Neural progenitor cell (in vitro differentiated cells): ENCODE measurements around the gene FASTKD3. TPM values are rescaled to one million over a fixed set of nuclear protein-coding genes. Genes with fewer than 3 reads are reported as not detected.

Source experiments
- DNase-seq: peaks from one replicate; pipeline ENCODE4 v3.0.0-alpha.2; 2016; ENCODE audit warnings: low spot score
- H2AFZ ChIP-seq: fragments of 200-600 bp; sonication (generic); replicated peaks from 2 replicates; pipeline ENCODE4 v1.6.1; 2016; ENCODE audit warnings: antibody characterized with exemption
- H3F3A ChIP-seq: fragments of 200-600 bp; sonication (generic); 2 replicates; pipeline ENCODE4 v1.6.1; 2016; ENCODE audit warnings: antibody characterized with exemption, low read depth
- H3K27ac ChIP-seq: fragments of 200-600 bp; sonication (generic); 2 replicates; pipeline ENCODE4 v1.5.1; 2016; ENCODE audit warnings: mild to moderate bottlenecking
- H3K27me3 ChIP-seq: fragments of 200-600 bp; sonication (generic); 2 replicates; pipeline ENCODE4 v1.6.1; 2016; ENCODE audit warnings: mild to moderate bottlenecking, moderate library complexity
- H3K36me3 ChIP-seq: fragments of 200-600 bp; sonication (generic); 2 replicates; pipeline ENCODE4 v1.5.1; 2016
- H3K4me1 ChIP-seq: fragments of 200-600 bp; sonication (generic); 2 replicates; pipeline ENCODE4 v1.6.1; 2016; ENCODE audit warnings: mixed run types
- H3K4me2 ChIP-seq: fragments of 200-600 bp; sonication (generic); 2 replicates; pipeline ENCODE4 v1.6.1; 2016
- H3K4me3 ChIP-seq: fragments of 200-600 bp; sonication (generic); 2 replicates; pipeline ENCODE4 v1.5.1; 2016
- H3K79me2 ChIP-seq: fragments of 200-600 bp; sonication (generic); 2 replicates; pipeline ENCODE4 v1.6.1; 2016; ENCODE audit warnings: low read depth
- H3K9ac ChIP-seq: fragments of 200-600 bp; sonication (generic); 2 replicates; pipeline ENCODE4 v1.6.1; 2016
- H3K9me3 ChIP-seq: fragments of 200-600 bp; sonication (generic); 2 replicates; pipeline ENCODE4 v1.5.1; 2016; ENCODE audit warnings: low read depth
- H4K20me1 ChIP-seq: fragments of 200-600 bp; sonication (generic); 2 replicates; pipeline ENCODE4 v1.6.1; 2016; ENCODE audit warnings: low read depth
- H3K27ac Mint-ChIP-seq: 3 replicates; pipeline ENCODE4 v1.8.0; 2021; ENCODE audit warnings: mixed read lengths
- H3K27me3 Mint-ChIP-seq: 2 replicates; pipeline ENCODE4 v1.8.0; 2022; ENCODE audit warnings: low read depth, mild to moderate bottlenecking, inconsistent platforms, moderate library complexity, mixed read lengths; ENCODE audit not compliant: insufficient read depth
- H3K36me3 Mint-ChIP-seq: 3 replicates; pipeline ENCODE4 v1.8.0; 2021; ENCODE audit warnings: mixed read lengths
- H3K4me1 Mint-ChIP-seq: 3 replicates; pipeline ENCODE4 v1.8.0; 2021; ENCODE audit warnings: mixed read lengths
- H3K4me3 Mint-ChIP-seq: 3 replicates; pipeline ENCODE4 v1.8.0; 2021; ENCODE audit warnings: mild to moderate bottlenecking, moderate library complexity, mixed read lengths
- H3K9me3 Mint-ChIP-seq: 3 replicates; pipeline ENCODE4 v1.8.0; 2020; ENCODE audit warnings: mixed read lengths
- EZH2 ChIP-seq: fragments of 200-600 bp; sonication (generic); IDR thresholded peaks from 2 replicates; pipeline ENCODE4 v1.6.1; 2017; ENCODE audit warnings: antibody characterized with exemption, mild to moderate bottlenecking, moderate library complexity
- EZH2phosphoT487 ChIP-seq: fragments of 200-600 bp; sonication (generic); IDR thresholded peaks from 2 replicates; pipeline ENCODE4 v1.6.1; 2017; ENCODE audit warnings: antibody characterized with exemption
- total RNA-seq: library from RNA; depleted of rRNA; stranded (reverse); fragments of >200 nt; gene quantifications from 2 replicates; pipeline ENCODE4 v1.2.3, GENCODE V29; 2015; ENCODE audit warnings: low replicate concordance
- TF ChIP-seq, protein P1 (sequence below): fragments of 200-600 bp; sonication (generic); IDR thresholded peaks from 2 replicates; pipeline ENCODE4 v1.5.1; 2017; ENCODE audit warnings: antibody characterized with exemption, mild to moderate bottlenecking

FASTKD3 gene
- total RNA-seq, 1 donor from 2014 or later, result 32.2 TPM

DNA sequence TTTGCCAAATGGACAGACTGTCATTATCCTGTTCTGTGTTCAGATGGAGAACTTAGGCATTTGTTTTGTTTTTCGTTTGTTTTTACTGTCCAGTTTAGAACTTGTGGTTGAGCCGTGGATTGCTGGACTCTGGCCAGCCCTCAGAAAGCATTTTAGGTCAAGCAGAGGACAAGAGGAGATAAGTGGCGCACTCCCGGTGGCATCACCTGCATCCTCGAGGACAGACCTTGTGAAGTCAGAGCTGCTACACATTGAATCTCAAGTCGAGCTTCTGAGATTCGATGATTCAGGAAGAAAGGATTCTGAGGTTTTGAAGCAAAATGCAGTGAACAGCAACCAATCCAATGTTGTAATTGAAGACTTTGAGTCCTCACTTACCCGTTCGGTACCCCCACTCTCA is 9.0 kb upstream of the FASTKD3 start:
- Histone ChIP-seq H4K20me1 (peaks cover 8% of the 10 kb centered on the region), H3K4me2 (no peak overlapping the region), H3K79me2 (peaks cover 36% of the 10 kb centered on the region), H3K9me3 (no peaks in the 10 kb centered on the region), H3K9ac (no peak overlapping the region), H3K4me3 (no peak overlapping the region), H3K4me1 (no peaks in the 10 kb centered on the region), H2AFZ (no peak overlapping the region), H3K27ac (no peak overlapping the region), H3K36me3 (peaks cover 17% of the 10 kb centered on the region), H3F3A (no peaks in the 10 kb centered on the region), H3K27me3 (no peaks in the 10 kb centered on the region)
- DNase-seq, result no peak
- TF ChIP-seq EZH2, result no peak
- TF ChIP-seq, protein P1, sequence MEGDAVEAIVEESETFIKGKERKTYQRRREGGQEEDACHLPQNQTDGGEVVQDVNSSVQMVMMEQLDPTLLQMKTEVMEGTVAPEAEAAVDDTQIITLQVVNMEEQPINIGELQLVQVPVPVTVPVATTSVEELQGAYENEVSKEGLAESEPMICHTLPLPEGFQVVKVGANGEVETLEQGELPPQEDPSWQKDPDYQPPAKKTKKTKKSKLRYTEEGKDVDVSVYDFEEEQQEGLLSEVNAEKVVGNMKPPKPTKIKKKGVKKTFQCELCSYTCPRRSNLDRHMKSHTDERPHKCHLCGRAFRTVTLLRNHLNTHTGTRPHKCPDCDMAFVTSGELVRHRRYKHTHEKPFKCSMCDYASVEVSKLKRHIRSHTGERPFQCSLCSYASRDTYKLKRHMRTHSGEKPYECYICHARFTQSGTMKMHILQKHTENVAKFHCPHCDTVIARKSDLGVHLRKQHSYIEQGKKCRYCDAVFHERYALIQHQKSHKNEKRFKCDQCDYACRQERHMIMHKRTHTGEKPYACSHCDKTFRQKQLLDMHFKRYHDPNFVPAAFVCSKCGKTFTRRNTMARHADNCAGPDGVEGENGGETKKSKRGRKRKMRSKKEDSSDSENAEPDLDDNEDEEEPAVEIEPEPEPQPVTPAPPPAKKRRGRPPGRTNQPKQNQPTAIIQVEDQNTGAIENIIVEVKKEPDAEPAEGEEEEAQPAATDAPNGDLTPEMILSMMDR, result no peak
- TF ChIP-seq EZH2phosphoT487, result no peak
- H3K27ac Mint-ChIP-seq, result no peak overlapping the region
- no peaks in the 10 kb centered on the region for H3K9me3 Mint-ChIP-seq
- no peaks in the 10 kb centered on the region for H3K4me1 Mint-ChIP-seq
- peaks cover under 1% of the 10 kb centered on the region for H3K27me3 Mint-ChIP-seq
- no peak overlapping the region for H3K4me3 Mint-ChIP-seq
- H3K36me3 Mint-ChIP-seq, result peaks cover 28% of the 10 kb centered on the region

DNA sequence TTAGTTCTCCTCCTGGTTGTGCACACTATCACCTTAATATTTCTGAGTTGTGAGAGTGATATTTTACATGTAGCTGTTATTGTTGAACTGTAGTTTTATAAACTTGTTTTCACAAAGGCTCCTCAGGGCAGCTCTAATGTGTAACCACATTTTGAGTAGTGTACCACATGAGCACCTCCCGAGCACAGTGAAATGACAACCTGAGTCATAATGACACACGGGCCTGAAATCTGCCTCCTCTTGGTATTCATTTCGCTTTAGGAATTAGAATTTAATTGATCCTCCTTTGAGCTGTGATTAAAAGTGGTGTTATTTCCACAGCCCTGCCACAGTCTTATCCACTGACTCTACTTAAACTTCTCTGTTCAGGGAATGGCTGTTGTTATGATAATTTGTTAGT is 8.0 kb upstream of the FASTKD3 start:
- no peak overlapping the region for H3K4me3 ChIP-seq
- Mint-ChIP-seq H3K27ac (no peak overlapping the region), H3K27me3 (peaks cover 2% of the 10 kb centered on the region), H3K36me3 (peaks cover 26% of the 10 kb centered on the region), H3K4me1 (no peaks in the 10 kb centered on the region), H3K9me3 (no peaks in the 10 kb centered on the region), H3K4me3 (no peak overlapping the region)
- peaks cover 17% of the 10 kb centered on the region for H3K36me3 ChIP-seq
- H3K9ac ChIP-seq, result no peak overlapping the region
- H4K20me1 ChIP-seq, result peaks cover 8% of the 10 kb centered on the region
- DNase-seq, result no peak
- H3K9me3 ChIP-seq, result no peaks in the 10 kb centered on the region
- peaks cover 46% of the 10 kb centered on the region for H3K79me2 ChIP-seq
- H3K4me1 ChIP-seq, result no peaks in the 10 kb centered on the region
- H3K4me2 ChIP-seq, result no peak overlapping the region
- TF ChIP-seq EZH2 (no peak), EZH2phosphoT487 (no peak)
- TF ChIP-seq, protein P1, result no peak
- H3K27me3 ChIP-seq, result no peaks in the 10 kb centered on the region
- H2AFZ ChIP-seq, result no peak overlapping the region
- H3F3A ChIP-seq, result no peaks in the 10 kb centered on the region
- H3K27ac ChIP-seq, result no peak overlapping the region

DNA sequence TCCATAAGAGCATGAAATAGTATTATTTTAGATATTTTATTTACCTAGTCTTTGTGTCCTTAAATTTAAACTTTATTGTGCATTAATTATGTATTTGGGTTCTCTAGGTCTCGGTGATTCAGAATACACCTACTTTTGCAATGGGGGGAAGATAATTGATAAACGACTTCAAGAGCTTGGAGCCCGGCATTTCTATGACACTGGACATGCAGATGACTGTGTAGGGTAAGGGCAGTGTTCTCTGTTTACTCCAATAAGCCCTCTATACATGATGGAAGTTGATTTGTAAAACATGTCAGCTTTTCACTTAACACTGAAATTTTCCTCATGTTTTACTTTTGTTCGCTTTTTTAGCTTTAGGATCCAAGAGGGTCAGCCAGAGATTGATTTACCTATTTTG is 6.3 kb upstream of the FASTKD3 start:
- Histone ChIP-seq H3K9me3 (no peaks in the 10 kb centered on the region), H3K27me3 (no peaks in the 10 kb centered on the region), H3F3A (no peaks in the 10 kb centered on the region), H4K20me1 (peaks cover 18% of the 10 kb centered on the region), H3K4me3 (no peak overlapping the region), H3K9ac (no peak overlapping the region), H3K27ac (no peak overlapping the region), H3K4me2 (no peak overlapping the region), H3K79me2 (peaks cover 63% of the 10 kb centered on the region), H2AFZ (no peak overlapping the region), H3K4me1 (peaks cover 3% of the 10 kb centered on the region), H3K36me3 (peaks cover 17% of the 10 kb centered on the region)
- no peak for DNase-seq
- Mint-ChIP-seq H3K27ac (no peak overlapping the region), H3K27me3 (peaks cover 2% of the 10 kb centered on the region), H3K36me3 (peaks cover 18% of the 10 kb centered on the region), H3K9me3 (no peaks in the 10 kb centered on the region), H3K4me1 (peaks cover 7% of the 10 kb centered on the region), H3K4me3 (no peak overlapping the region)
- no peak for TF ChIP-seq EZH2phosphoT487

DNA sequence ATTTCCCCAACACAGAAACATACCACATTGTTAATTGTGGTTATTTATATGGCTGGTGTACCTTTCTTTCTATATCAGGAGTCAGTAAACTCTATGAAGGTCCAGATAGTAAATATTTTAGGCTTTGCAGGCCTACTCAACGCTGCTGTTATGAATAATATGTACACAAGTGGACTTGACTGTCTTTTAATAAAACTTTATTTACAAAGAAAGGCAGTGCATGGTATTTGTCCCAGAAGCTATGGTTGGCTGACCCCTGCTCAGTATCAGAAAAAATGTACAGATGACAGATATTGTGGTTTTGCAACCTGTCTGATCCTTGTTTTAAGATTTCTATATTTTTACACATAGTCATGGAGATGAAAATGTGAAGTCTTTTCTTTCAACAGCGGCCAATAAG is 5.8 kb upstream of the FASTKD3 start:
- H3K27me3 ChIP-seq, result no peaks in the 10 kb centered on the region
- no peaks in the 10 kb centered on the region for H3K9me3 ChIP-seq
- no peak overlapping the region for H3K27ac ChIP-seq
- TF ChIP-seq EZH2 (no peak), EZH2phosphoT487 (no peak)
- no peak overlapping the region for H3K9ac ChIP-seq
- H3K4me1 ChIP-seq, result peaks cover 8% of the 10 kb centered on the region
- peaks cover 17% of the 10 kb centered on the region for H3K36me3 ChIP-seq
- Mint-ChIP-seq H3K27me3 (peaks cover 2% of the 10 kb centered on the region), H3K4me1 (peaks cover 12% of the 10 kb centered on the region), H3K4me3 (no peak overlapping the region), H3K27ac (no peak overlapping the region), H3K9me3 (no peaks in the 10 kb centered on the region), H3K36me3 (peaks cover 18% of the 10 kb centered on the region)
- no peak overlapping the region for H3K4me3 ChIP-seq
- H3F3A ChIP-seq, result no peaks in the 10 kb centered on the region
- no peak overlapping the region for H3K4me2 ChIP-seq
- H2AFZ ChIP-seq, result no peak overlapping the region
- H3K79me2 ChIP-seq, result peaks cover 68% of the 10 kb centered on the region
- no peak for DNase-seq
- H4K20me1 ChIP-seq, result peaks cover 20% of the 10 kb centered on the region
